Measurements from ENCODE around the gene SRRM1. TPM values are rescaled to one million over a fixed set of nuclear protein-coding genes. Genes with fewer than 3 reads are reported as not detected.

The SRRM1 gene
- total and polyA plus RNA-seq, 9 of the 15 experiments (the other 6 are each of a cell fraction or from before 2014, with no cell fraction given), result 54.5 to 268 (median 115) TPM

GRCh38 chr1:24695202-24695974 lies 52.3 kb downstream of the SRRM1 start:
- FAIRE-seq, result peak; percentile 70
- intact Hi-C loops (cut with micrococcal nuclease), result no loop called here
- POLR2A ChIA-PET, result interaction anchor here (0.9 to 2.7 kb wide), 5 partner anchors 10 to 108 kb away, joined by 3 to 14 read pairs (median 4); no protein-coding TSS in a partner anchor
- no peak for TF ChIP-seq ZNF354B (CRISPR knock-in tag; IDR thresholded peaks at IDR 0.05)
- TF ChIP-seq ZNF224 (CRISPR knock-in tag; IDR thresholded peaks at IDR 0.05), result no peak
- no peak for TF ChIP-seq POLR2H (tag; IDR thresholded peaks at IDR 0.05; ENCODE audit: low read depth)
- no peak for TF ChIP-seq TSC22D4 (tag; IDR thresholded peaks at IDR 0.05)
- TF ChIP-seq SMAD4 (CRISPR knock-in tag; conservative IDR thresholded peaks at IDR 0.05), result peak; percentile 59; the same call in 1 of the 2 replicates
- TF ChIP-seq ZNF589 (CRISPR knock-in tag; IDR thresholded peaks at IDR 0.05; ENCODE audit: low read depth), result 0 out of 2 replicates have a peak, but pooled peaks have one; percentile 64
- TF ChIP-seq ZNF592 (IDR thresholded peaks at IDR 0.05), result 0 out of 2 replicates have a peak, but pooled peaks have one; percentile 54
- TF ChIP-seq, protein P1, sequence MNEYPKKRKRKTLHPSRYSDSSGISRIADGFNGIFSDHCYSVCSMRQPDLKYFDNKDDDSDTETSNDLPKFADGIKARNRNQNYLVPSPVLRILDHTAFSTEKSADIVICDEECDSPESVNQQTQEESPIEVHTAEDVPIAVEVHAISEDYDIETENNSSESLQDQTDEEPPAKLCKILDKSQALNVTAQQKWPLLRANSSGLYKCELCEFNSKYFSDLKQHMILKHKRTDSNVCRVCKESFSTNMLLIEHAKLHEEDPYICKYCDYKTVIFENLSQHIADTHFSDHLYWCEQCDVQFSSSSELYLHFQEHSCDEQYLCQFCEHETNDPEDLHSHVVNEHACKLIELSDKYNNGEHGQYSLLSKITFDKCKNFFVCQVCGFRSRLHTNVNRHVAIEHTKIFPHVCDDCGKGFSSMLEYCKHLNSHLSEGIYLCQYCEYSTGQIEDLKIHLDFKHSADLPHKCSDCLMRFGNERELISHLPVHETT (CRISPR knock-in tag; conservative IDR thresholded peaks at IDR 0.05 in 1 of 2, IDR thresholded peaks at IDR 0.05 in 1 of 2), result peak in 1 of 2 experiments; percentile 57; a peak in 1 of 4 replicates
- TF ChIP-seq E2F8 (IDR thresholded peaks at IDR 0.05; ENCODE audit: low read depth, partially characterized antibody), result peak; percentile 80
- no peak for TF ChIP-seq JUNB (CRISPR knock-in tag; conservative IDR thresholded peaks at IDR 0.05)
- TF ChIP-seq SP1 (CRISPR knock-in tag; IDR thresholded peaks at IDR 0.05), result no peak

More at GRCh38 chr1:24695202-24695974, 52.3 kb downstream of the SRRM1 start:
- Histone ChIP-seq H3K4me2 (ENCODE audit: insufficient read depth, low read length) (peak overlapping the region; percentile 77; the same call in 1 of the 2 replicates), H4K20me1 (replicated peaks; ENCODE audit: control insufficient read depth, insufficient read depth, low read length) (no peaks in the 10 kb centered on the region), H3K79me2 (ENCODE audit: control insufficient read depth, insufficient read depth, low read length) (no peaks in the 10 kb centered on the region), H3K27ac (ENCODE audit: extremely low read depth, low read depth, low read length) (peak overlapping the region; percentile 15; the same call in 1 of the 3 replicates), H3K36me3 (ENCODE audit: control insufficient read depth, insufficient read depth, low read length) (no peaks in the 10 kb centered on the region), H3K9ac (ENCODE audit: insufficient read depth in 1 of 2, low read depth in 2 of 2, low read length in 2 of 2) (peak overlapping the region; percentile 5 to 29; a peak in 2 of 4 replicates), H3K9me1 (ENCODE audit: control insufficient read depth, insufficient read depth, low read length) (no peaks in the 10 kb centered on the region), H3K27me3 (ENCODE audit: control insufficient read depth in 2 of 2, insufficient read depth in 2 of 2, low read length in 2 of 2) (no peaks in the 10 kb centered on the region), H3K4me3 (no peak overlapping the region), H3K4me1 (replicated peaks in 1 of 2; ENCODE audit: control insufficient read depth in 2 of 2, insufficient read depth in 2 of 2, low read length in 2 of 2) (peaks cover 16 to 26% of the 10 kb centered on the region in 2 experiments), H2AFZ (ENCODE audit: low read depth, low read length) (peak overlapping the region; percentile 88), H3K9me3 (replicated peaks; ENCODE audit: control insufficient read depth, insufficient read depth, low read depth, low read length) (no peaks in the 10 kb centered on the region)
- BruUV-seq (replicated peaks), result no TSS peak
- peak; percentile 84 for ATAC-seq
- WGBS (ENCODE audit: insufficient coverage, low coverage, missing lambda C conversion rate), result 45% methylated on average over 7 of the region's 7 CpGs
- CTCF ChIA-PET (ENCODE audit: low intra/inter-chr PET ratio), result interaction anchor here (1.0 kb wide), 1 partner anchor 135 kb away, joined by 3 read pairs; no protein-coding TSS in a partner anchor
- DNase-seq (ENCODE audit: extremely low read depth in 1 of 4, low spot score in 3 of 4), result peak in 2 of 4 experiments; percentile 61 to 72
- in situ Hi-C loops (cut with MboI), result no loop called here
